GM12878 (cell line): ENCODE data around the gene SOCS1.

Source experiments
- CEBPB ChIP-seq, 2 experiments: fragments of 150-350 bp in 1 of 2; IDR thresholded peaks; 2 replicates each; pipeline ENCODE4 v1.6.1; 2012 to 2014; ENCODE audit warnings: low read depth in 2 of 2, low read length in 2 of 2, borderline replicate concordance in 1 of 2, inconsistent platforms in 1 of 2
- ETV6 ChIP-seq, 2 experiments: fragments of 450-650 bp in 1 of 2; IDR thresholded peaks in 1 of 2; conservative IDR thresholded peaks in 1 of 2; 2 replicates each; pipeline ENCODE4 v1.6.1; 2014; ENCODE audit warnings: antibody characterized with exemption in 1 of 2, borderline replicate concordance in 1 of 2, low read depth in 1 of 2, mild to moderate bottlenecking in 1 of 2, moderate library complexity in 1 of 2
- GABPA ChIP-seq: IDR thresholded peaks from 2 replicates; pipeline ENCODE4 v1.6.1; 2014; ENCODE audit warnings: antibody characterized with exemption, low read depth, mild to moderate bottlenecking, inconsistent platforms
- MEF2B ChIP-seq: fragments of 450-650 bp; IDR thresholded peaks from 2 replicates; pipeline ENCODE4 v1.6.1; 2018; ENCODE audit warnings: mild to moderate bottlenecking, moderate library complexity; ENCODE audit not compliant: partially characterized antibody, poor library complexity, severe bottlenecking
- NR2C1 ChIP-seq: fragments of 450-650 bp; IDR thresholded peaks from 2 replicates; pipeline ENCODE4 v1.6.1; 2017; ENCODE audit warnings: antibody characterized with exemption, mild to moderate bottlenecking, moderate library complexity
- POLR2A ChIP-seq: IDR thresholded peaks from 2 replicates; pipeline ENCODE4 v1.6.1; 2011; ENCODE audit warnings: low read depth, mild to moderate bottlenecking, low read length
- STAT3 ChIP-seq: IDR thresholded peaks from 2 replicates; pipeline ENCODE4 v1.6.1; 2011; ENCODE audit warnings: low read depth, low read length, improper control_type of control experiment
- ZNF207 ChIP-seq: fragments of 450-650 bp; IDR thresholded peaks from 2 replicates; pipeline ENCODE4 v1.6.1; 2014; ENCODE audit warnings: antibody characterized with exemption, mild to moderate bottlenecking, borderline replicate concordance
- TF ChIP-seq, protein P1 (sequence below): fragments of 450-650 bp; IDR thresholded peaks from 2 replicates; pipeline ENCODE4 v1.6.1; 2017; ENCODE audit warnings: antibody characterized with exemption, mild to moderate bottlenecking, moderate library complexity
- TF ChIP-seq, protein P2 (sequence below), 3 experiments: IDR thresholded peaks in 2 of 3; conservative IDR thresholded peaks in 1 of 3; 2 replicates each; pipeline ENCODE4 v1.5.1; 2011; ENCODE audit warnings: low read depth in 3 of 3, low read length in 3 of 3, mild to moderate bottlenecking in 3 of 3, control low read depth in 2 of 3, moderate library complexity in 2 of 3, inconsistent platforms in 1 of 3, mixed read lengths in 1 of 3; ENCODE audit not compliant: control insufficient read depth in 2 of 3, insufficient read depth in 1 of 3; ENCODE audit errors: extremely low read depth in 1 of 3
- TF ChIP-seq, protein P3 (sequence below): IDR thresholded peaks from 2 replicates; pipeline ENCODE4 v1.6.1; 2011; ENCODE audit warnings: low read depth, mild to moderate bottlenecking, low read length, moderate library complexity, borderline replicate concordance; ENCODE audit errors: extremely low read depth
- TF ChIP-seq, protein P4 (sequence below): IDR thresholded peaks from 2 replicates; pipeline ENCODE4 v1.6.1; 2011; ENCODE audit warnings: mild to moderate bottlenecking, low read depth, low read length, moderate library complexity; ENCODE audit not compliant: insufficient replicate concordance
- TF ChIP-seq, protein P5 (sequence below): IDR thresholded peaks from 2 replicates; pipeline ENCODE4 v1.6.1; 2012; ENCODE audit warnings: low read depth, low read length, improper control_type of control experiment
- TF ChIP-seq, protein P6 (sequence below): IDR thresholded peaks from 2 replicates; pipeline ENCODE4 v1.6.1; 2012; ENCODE audit warnings: mild to moderate bottlenecking, low read depth, low read length

DNA sequence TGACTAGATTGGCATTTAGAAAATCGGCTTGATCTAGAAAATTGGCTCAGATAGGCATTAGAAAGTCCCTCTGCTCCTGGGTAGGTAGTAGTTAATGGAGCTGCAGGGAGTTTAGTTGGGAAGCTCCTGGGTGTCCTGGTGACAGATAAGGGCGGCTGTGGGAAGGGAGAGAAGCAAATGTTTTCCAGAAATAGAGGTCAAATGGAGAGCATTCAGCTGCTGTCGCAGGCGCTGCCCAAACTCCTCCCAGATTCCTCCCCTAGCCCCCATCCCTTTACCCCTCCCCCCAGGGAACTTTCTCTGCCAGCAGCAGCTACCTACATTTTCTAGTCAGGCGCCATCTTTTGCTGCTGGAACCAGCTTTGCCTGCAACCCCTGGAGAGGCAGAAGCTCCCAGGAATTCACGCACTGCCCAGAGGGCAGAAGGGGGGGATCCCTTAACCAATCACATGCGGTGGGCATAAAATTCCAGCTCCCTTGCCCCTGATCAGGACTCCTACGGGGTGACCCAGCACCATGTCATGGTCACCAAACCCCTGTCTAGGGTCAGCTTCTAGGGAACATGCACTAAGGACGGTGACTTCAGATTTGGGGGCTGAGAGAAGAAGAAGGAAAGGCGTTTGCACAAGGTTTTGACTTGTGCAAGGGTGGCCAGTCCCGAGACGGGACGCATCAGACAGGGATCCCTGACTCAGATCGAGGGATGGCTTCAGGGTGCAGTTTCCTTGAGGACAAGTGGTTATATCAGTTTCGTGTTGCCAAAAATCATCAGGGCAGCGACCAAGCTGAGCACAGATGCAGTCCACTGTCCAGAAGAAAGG lies 43.8 kb downstream of the SOCS1 start:
- TF ChIP-seq STAT3 (no peak), GABPA (no peak), ETV6 (conservative IDR thresholded peaks at IDR 0.05 in 1 of 2, IDR thresholded peaks at IDR 0.05 in 1 of 2; ENCODE audit: borderline replicate concordance in 1 of 2, low read depth in 1 of 2) (no peak), NR2C1 (no peak), MEF2B (no peak), POLR2A (no peak), ZNF207 (no peak), CEBPB (IDR thresholded peaks at IDR 0.05; ENCODE audit: borderline replicate concordance in 1 of 2, low read depth in 2 of 2, low read length in 2 of 2) (no peak)
- TF ChIP-seq, protein P1, sequence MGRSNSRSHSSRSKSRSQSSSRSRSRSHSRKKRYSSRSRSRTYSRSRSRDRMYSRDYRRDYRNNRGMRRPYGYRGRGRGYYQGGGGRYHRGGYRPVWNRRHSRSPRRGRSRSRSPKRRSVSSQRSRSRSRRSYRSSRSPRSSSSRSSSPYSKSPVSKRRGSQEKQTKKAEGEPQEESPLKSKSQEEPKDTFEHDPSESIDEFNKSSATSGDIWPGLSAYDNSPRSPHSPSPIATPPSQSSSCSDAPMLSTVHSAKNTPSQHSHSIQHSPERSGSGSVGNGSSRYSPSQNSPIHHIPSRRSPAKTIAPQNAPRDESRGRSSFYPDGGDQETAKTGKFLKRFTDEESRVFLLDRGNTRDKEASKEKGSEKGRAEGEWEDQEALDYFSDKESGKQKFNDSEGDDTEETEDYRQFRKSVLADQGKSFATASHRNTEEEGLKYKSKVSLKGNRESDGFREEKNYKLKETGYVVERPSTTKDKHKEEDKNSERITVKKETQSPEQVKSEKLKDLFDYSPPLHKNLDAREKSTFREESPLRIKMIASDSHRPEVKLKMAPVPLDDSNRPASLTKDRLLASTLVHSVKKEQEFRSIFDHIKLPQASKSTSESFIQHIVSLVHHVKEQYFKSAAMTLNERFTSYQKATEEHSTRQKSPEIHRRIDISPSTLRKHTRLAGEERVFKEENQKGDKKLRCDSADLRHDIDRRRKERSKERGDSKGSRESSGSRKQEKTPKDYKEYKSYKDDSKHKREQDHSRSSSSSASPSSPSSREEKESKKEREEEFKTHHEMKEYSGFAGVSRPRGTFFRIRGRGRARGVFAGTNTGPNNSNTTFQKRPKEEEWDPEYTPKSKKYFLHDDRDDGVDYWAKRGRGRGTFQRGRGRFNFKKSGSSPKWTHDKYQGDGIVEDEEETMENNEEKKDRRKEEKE = no peak
- TF ChIP-seq, protein P2, sequence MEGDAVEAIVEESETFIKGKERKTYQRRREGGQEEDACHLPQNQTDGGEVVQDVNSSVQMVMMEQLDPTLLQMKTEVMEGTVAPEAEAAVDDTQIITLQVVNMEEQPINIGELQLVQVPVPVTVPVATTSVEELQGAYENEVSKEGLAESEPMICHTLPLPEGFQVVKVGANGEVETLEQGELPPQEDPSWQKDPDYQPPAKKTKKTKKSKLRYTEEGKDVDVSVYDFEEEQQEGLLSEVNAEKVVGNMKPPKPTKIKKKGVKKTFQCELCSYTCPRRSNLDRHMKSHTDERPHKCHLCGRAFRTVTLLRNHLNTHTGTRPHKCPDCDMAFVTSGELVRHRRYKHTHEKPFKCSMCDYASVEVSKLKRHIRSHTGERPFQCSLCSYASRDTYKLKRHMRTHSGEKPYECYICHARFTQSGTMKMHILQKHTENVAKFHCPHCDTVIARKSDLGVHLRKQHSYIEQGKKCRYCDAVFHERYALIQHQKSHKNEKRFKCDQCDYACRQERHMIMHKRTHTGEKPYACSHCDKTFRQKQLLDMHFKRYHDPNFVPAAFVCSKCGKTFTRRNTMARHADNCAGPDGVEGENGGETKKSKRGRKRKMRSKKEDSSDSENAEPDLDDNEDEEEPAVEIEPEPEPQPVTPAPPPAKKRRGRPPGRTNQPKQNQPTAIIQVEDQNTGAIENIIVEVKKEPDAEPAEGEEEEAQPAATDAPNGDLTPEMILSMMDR (IDR thresholded peaks at IDR 0.05 in 2 of 3, conservative IDR thresholded peaks at IDR 0.05 in 1 of 3; ENCODE audit: control insufficient read depth in 2 of 3, extremely low read depth in 1 of 3, insufficient read depth in 1 of 3, low read depth in 3 of 3, low read length in 3 of 3) = no peak
- TF ChIP-seq, protein P3, sequence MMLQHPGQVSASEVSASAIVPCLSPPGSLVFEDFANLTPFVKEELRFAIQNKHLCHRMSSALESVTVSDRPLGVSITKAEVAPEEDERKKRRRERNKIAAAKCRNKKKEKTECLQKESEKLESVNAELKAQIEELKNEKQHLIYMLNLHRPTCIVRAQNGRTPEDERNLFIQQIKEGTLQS = no peak
- TF ChIP-seq, protein P4, sequence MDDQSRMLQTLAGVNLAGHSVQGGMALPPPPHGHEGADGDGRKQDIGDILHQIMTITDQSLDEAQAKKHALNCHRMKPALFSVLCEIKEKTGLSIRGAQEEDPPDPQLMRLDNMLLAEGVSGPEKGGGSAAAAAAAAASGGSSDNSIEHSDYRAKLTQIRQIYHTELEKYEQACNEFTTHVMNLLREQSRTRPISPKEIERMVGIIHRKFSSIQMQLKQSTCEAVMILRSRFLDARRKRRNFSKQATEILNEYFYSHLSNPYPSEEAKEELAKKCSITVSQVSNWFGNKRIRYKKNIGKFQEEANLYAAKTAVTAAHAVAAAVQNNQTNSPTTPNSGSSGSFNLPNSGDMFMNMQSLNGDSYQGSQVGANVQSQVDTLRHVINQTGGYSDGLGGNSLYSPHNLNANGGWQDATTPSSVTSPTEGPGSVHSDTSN = no peak
- TF ChIP-seq, protein P5, sequence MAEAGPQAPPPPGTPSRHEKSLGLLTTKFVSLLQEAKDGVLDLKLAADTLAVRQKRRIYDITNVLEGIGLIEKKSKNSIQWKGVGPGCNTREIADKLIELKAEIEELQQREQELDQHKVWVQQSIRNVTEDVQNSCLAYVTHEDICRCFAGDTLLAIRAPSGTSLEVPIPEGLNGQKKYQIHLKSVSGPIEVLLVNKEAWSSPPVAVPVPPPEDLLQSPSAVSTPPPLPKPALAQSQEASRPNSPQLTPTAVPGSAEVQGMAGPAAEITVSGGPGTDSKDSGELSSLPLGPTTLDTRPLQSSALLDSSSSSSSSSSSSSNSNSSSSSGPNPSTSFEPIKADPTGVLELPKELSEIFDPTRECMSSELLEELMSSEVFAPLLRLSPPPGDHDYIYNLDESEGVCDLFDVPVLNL = no peak
- TF ChIP-seq, protein P6, sequence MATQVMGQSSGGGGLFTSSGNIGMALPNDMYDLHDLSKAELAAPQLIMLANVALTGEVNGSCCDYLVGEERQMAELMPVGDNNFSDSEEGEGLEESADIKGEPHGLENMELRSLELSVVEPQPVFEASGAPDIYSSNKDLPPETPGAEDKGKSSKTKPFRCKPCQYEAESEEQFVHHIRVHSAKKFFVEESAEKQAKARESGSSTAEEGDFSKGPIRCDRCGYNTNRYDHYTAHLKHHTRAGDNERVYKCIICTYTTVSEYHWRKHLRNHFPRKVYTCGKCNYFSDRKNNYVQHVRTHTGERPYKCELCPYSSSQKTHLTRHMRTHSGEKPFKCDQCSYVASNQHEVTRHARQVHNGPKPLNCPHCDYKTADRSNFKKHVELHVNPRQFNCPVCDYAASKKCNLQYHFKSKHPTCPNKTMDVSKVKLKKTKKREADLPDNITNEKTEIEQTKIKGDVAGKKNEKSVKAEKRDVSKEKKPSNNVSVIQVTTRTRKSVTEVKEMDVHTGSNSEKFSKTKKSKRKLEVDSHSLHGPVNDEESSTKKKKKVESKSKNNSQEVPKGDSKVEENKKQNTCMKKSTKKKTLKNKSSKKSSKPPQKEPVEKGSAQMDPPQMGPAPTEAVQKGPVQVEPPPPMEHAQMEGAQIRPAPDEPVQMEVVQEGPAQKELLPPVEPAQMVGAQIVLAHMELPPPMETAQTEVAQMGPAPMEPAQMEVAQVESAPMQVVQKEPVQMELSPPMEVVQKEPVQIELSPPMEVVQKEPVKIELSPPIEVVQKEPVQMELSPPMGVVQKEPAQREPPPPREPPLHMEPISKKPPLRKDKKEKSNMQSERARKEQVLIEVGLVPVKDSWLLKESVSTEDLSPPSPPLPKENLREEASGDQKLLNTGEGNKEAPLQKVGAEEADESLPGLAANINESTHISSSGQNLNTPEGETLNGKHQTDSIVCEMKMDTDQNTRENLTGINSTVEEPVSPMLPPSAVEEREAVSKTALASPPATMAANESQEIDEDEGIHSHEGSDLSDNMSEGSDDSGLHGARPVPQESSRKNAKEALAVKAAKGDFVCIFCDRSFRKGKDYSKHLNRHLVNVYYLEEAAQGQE = no peak
